NCI-H2029 treated with DMSO at 0.1 percent for 48 hours (cell line): ENCODE data around the gene SOX30.
"Not testable (repeated sequence)": the region's sequence is repeated elsewhere in the genome, so short reads cannot be mapped to it uniquely, and the experiment has no call there.

Experiments
- DNase-seq: peaks from one replicate; lab custom pipeline; 2025; lab: John Stamatoyannopoulos, UW

SOX30 gene

GRCh38 chr5:157652377-157652692 is at the start of gene SOX30:
Gene SOX30 (minus strand): TSS chr5:157652438. CDS start chr5:157652078, 360 bp downstream.
- no peak for DNase-seq

- DNase-seq: not testable (repeated sequence)
Observed at GRCh38 chr5:157698674-157699073, 46.4 kb upstream of the SOX30 start.

- DNase-seq: not testable (repeated sequence)
Observed at GRCh38 chr5:157696154-157696553, 43.9 kb upstream of the SOX30 start.

- not testable (repeated sequence) for DNase-seq
Observed at GRCh38 chr5:157693816-157694215, 41.6 kb upstream of the SOX30 start.

GRCh38 chr5:157690690-157691433 is 38.6 kb upstream of the SOX30 start:
- no peak for DNase-seq

GRCh38 chr5:157689942-157690689 is 37.9 kb upstream of the SOX30 start:
- DNase-seq: no peak

GRCh38 chr5:157687198-157687554 is 34.9 kb upstream of the SOX30 start:
- DNase-seq: no peak

GRCh38 chr5:157686276-157687197 is 34.3 kb upstream of the SOX30 start:
- DNase-seq: not testable (repeated sequence)

- no peak for DNase-seq
Observed at GRCh38 chr5:157682257-157682656, 30.0 kb upstream of the SOX30 start.

GRCh38 chr5:157681048-157681447 is 28.8 kb upstream of the SOX30 start:
- no peak for DNase-seq

- no peak for DNase-seq
Observed at GRCh38 chr5:157680239-157680638, 28.0 kb upstream of the SOX30 start.

GRCh38 chr5:157679801-157680200 is 27.6 kb upstream of the SOX30 start:
- no peak for DNase-seq

- DNase-seq: no peak
Observed at GRCh38 chr5:157677931-157678330, 25.7 kb upstream of the SOX30 start.

GRCh38 chr5:157674351-157674750 is 22.1 kb upstream of the SOX30 start:
- DNase-seq: not testable (repeated sequence)

GRCh38 chr5:157672976-157673375 is 20.7 kb upstream of the SOX30 start:
- no peak for DNase-seq

- no peak for DNase-seq
Observed at GRCh38 chr5:157671592-157672330, 19.5 kb upstream of the SOX30 start.

- no peak for DNase-seq
Observed at GRCh38 chr5:157670662-157671591, 18.7 kb upstream of the SOX30 start, which contains the start of gene C5orf52. Gene C5orf52 (plus strand): TSS chr5:157671533. CDS start chr5:157671615, 82 bp downstream.

- no peak for DNase-seq
Observed at GRCh38 chr5:157669701-157670097, 17.5 kb upstream of the SOX30 start.

GRCh38 chr5:157668356-157668755 is 16.1 kb upstream of the SOX30 start:
- no peak for DNase-seq

- no peak for DNase-seq
Observed at GRCh38 chr5:157665467-157666070, 13.3 kb upstream of the SOX30 start.
